ENCODE measurements around the gene PCNX1. TPM values are rescaled to one million over a fixed set of nuclear protein-coding genes. Genes with fewer than 3 reads are reported as not detected.

The PCNX1 gene
- total RNA-seq, 1 donor from 2014 or later = 30.5 TPM

DNA sequence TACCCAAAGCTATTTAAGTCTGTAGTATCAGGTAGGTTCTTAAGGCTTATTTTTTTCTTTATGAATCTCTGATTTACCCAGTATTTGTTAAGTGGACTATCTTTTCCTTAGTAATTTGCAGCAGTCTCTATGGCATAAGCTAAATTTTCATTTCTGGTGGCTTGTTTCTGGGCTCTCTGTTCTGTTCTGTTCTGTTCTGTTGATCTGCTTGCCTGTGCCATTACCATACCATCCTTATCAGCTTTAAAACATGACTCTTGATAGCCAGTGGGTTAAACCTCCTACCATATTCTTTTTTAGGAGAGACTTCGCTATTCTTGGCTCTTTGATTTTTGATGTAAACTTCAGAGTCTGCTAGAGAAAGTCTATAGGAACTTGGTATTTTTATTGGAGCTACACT is 46.8 kb downstream of the PCNX1 start:
- no peak for DNase-seq (ENCODE audit: low spot score)
- ATAC-seq = no peak

DNA sequence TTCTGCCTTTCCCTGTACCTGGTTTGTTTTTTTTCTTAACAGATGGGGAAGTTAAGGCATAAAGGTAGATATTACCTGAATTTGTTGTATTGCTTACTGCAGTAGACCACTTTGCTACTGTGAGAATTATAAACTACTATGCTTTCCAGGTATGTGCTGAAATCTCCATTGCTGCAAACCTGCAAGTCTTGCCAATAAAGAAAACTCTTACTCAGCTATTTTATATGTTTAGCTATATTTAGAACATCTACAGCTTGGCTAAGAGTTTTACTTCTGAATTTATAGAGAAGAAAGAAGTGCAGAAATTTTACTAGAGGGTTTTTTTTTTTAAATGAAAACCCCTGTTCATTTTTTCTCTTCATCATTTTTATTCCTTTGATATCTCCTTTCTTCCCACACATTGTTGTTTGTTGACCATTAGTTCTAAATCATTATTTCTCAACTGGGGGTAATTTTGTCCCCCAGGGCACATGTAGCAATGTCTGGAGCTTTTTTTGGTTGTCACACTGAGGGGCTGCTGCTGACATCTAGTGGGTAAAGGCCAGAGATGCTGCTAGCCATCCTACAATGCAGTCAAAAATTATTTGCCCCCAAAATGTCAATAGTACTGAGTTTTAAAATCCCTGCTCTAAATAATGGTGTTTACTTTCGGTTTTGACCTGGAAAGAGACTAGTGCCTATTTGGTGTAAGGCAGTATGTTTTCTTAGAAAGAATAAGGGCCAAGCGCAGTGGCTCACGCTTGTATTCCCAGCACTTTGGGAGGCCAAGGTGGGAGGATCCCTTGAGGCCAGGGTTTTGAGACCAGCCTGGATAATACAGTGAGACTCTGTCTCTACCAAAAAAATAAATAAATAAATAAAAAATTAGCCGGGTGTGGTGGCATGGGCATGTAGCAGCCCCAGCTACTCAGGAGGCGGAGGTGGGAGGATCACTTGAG is 48.6 kb downstream of the PCNX1 start:
- DNase-seq (ENCODE audit: low spot score) (no peak), ATAC-seq (peak; percentile 94)

DNA sequence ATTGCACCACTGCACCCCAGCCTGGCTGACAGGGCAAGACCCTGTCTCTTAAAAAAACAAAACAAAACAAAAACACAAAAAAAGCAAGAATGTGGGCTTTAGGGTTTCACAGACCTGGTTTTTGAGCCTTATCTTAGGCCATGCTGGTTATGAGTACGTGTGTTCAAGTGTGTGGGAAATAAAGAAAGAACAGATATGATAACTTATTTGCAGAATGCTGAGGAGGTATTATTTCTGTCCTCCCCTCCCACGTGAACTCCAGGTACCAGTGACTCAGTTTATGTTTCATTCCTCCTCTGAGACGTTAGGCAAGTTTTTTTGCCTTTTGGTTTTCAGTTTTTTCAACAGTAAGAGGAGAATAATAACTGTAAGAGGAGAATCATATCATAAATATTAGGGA is 49.3 kb downstream of the PCNX1 start:
- ATAC-seq = no peak
- DNase-seq (ENCODE audit: low spot score) = no peak

DNA sequence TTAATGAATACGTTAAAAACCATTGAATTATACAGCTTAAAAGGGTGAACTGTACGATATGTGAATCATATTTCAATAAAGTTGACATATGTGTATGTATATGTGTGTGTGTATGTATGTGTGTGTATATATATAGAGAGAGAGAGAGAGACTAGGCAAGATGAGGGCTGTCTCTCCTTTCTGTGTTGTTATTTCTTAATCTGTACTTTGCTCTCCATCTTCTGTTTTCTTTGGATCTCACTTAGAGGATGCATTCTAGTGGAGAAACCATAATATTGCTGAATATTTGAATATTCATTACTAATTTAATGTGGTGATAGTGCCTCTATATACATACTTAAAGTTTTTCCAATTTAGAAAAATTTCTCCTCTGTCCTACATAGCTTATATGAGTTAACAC is 50.5 kb downstream of the PCNX1 start:
- no peak for DNase-seq (ENCODE audit: low spot score)
- ATAC-seq = no peak

DNA sequence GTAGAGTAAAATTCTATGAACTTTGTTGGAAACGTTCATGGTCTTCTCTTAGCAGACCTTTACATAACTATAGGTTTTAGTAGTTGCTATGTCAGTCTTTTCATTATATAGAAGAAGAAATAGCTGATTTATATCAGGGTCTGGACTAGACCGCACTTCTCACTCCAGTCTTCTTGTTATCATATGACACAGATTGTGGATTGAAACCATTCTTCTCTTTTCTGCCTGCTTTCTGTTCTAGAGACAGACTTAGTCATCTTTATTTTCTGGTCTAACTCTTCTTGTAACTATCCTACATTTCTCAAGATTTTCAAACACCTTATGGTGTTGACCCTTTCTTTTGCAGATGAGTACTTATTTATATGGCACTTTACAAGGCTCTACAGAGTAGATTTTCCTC is 55.7 kb downstream of the PCNX1 start:
- ATAC-seq (no peak), DNase-seq (ENCODE audit: low spot score) (no peak)

DNA sequence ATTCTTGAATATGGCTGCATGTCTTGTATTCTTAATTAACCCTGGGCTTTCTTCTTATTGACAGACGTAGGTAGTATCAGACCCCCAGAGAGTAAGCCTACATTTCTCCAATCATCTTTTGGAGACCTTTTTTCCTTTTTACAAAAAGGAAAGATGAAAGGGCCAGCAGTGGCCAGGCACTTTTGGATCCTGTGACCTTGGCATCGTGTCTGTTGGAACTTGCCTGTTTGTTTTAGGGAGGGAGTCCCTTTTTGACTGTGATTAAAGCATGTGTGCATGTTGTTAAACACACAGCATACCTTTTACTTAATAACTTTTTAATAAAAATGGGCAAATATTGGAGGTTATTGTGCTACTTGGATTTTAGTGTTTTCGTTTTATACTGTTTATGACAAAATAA is 57.2 kb downstream of the PCNX1 start:
- ATAC-seq = peak; percentile 91

DNA sequence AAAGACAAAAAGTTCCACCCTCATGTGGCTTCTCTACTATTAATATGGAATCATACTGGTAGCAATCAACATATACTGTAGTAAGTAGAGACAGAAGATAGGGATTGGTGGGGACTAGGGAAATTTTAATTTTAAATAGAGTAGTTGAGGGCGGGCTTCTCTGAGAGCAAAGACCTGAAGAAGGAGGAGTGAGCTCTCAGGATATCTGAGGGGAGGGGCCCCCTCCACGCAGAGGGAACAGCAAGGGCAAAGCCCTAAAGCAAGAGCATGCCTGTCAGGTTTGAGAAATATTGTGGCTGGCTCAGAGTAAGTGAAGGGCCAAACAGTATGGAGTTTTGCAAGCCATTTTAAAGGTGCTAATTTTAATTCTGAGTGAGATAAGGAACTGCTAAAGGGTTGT is 64.3 kb downstream of the PCNX1 start:
- no peak for DNase-seq (ENCODE audit: low spot score)
- ATAC-seq = peak; percentile 28

More for the DNA sequence above, 57.2 kb downstream of the PCNX1 start:
- DNase-seq (ENCODE audit: low spot score) = no peak

DNA sequence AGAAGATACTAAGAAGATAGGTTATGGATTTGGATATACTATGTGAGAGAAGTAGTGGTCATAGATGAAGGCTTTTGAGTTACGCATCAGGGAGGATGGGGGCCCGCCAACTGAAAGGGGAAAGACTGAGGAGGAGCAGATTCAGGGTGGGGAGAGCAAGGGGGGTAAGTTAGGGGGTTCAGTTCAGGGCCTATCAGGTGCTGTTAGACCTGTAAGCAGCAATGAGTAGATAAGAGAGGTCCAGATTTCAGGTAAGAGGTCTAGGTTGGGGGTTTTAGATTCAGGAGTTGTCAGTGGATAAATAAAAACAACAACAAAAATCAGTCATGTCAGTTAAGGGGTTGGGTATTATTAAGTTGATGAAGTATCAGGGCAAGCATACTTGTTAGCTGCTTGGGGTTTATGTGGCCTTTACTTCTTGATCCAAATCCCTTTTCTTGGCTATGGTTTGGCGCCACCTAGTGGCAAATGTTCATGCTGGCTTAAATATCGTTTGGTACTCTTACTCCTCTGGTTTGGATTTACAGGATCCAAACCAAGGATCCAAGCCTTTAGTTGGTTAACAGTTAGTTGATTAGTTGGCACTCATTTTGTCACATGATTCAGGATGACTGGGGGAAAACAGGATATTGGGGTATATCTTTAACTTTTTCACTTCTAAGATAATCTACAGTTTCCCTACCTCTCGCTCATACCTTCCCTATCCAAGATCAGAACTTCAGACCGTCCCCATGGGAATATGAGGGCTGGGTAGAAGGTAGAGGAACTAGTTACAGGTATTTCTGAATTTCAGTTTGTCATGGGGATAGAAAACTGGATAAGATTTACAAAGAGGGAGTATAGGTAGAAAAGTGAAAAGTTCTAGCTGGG is 65.1 kb downstream of the PCNX1 start:
- peak; percentile 77 for DNase-seq (ENCODE audit: low spot score)
- ATAC-seq = peak; percentile 98

DNA sequence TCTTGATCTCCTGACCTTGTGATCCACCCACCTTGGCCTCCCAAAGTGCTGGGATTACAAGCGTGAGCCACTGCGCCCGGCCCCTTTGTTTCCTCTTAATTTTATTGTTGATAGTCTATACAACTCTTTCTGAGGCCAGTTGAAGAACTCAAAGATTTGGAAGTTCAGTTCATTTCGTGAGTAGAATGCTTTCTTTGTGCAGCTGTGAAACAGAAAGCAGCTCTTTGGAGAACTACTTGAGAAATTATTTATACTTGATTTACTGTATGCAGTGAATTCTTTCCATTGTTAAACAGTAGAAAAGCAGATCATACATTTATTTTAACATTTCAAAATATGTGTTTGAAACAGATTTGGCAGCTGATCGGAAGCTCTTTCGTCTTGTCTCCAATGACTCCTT is 69.3 kb downstream of the PCNX1 start:
- ATAC-seq (no peak), DNase-seq (ENCODE audit: low spot score) (no peak)

DNA sequence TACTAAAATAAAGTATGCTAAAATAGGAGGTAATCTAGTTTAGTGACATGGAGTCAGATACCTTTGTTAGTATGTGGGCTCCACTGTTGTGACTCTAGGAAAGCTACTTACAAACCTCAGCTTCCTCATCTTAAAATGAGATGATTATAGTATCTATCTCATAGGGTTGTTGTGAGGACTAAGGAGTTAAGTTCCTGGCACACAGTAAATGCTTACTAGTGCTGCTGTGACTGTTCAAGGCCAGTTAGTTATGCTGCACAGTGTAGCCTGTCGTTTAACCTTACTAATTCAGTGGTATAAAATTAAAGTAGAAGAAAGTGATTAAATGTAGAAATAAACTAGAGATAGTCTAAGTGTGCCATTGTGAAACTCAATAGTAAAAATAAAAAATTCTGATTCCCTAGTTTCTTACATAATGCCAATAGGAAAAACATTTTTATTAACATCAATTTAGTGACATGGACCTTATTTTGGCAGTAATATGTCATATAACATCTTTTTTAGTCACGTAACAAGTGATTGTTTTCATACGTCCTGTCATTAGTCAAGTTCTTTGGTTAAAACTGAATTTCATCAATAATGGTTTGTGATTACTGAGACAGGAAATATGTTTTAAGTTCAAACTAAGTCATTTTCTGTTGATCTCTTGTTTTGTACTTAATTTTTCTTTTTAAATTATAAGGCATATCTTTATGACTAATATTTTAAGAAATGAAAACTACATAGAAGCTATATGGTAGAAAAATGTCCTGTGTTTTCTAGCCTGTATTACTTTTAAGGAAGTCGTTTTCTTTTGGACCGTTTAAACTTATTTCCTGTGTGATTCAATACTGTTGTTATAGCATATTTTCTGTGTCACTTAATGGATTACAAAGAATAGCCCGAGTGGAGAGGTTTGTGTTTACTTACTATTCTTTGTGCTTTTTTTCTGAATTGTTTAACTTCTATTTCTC is 74.0 kb downstream of the PCNX1 start:
- DNase-seq (ENCODE audit: low spot score) (no peak), ATAC-seq (peak; percentile 38)

DNA sequence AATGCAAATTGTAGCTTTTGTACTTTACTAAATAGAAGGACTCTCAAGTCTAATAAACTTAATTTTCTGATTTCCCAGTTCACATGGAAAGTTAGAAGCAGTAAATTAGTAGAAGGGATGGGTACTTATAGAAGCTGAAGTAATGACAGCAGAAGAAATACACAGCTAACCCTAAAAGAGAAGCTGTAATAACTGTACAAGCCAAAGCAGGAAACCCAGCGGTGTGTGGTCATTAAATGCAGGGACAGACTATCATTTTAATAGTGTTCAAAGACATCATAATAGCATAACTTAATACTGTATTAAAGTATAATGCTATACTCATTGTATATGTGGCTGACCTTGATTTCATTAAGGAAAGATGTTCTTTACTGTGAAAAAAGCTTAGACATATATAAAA is 74.9 kb downstream of the PCNX1 start:
- ATAC-seq (no peak), DNase-seq (ENCODE audit: low spot score) (no peak)

DNA sequence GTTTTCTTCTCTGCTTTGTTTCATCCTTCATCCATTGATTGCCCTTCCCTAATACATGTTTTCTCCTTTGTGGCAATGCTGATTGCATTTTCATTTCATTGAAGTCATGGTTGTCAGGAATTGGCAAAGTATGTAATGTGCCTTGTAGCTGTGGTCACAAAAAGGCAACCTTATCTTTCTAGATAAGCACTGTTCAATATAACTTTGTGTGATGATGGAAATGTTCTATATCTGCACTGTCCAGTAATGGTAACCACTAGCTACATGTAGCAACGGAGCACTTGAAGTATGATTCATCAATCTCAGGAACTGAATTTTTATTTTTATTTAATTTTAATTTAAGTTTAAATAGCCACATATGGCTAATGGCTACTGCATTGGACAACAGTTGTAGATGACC is 79.8 kb downstream of the PCNX1 start:
- no peak for ATAC-seq

DNA sequence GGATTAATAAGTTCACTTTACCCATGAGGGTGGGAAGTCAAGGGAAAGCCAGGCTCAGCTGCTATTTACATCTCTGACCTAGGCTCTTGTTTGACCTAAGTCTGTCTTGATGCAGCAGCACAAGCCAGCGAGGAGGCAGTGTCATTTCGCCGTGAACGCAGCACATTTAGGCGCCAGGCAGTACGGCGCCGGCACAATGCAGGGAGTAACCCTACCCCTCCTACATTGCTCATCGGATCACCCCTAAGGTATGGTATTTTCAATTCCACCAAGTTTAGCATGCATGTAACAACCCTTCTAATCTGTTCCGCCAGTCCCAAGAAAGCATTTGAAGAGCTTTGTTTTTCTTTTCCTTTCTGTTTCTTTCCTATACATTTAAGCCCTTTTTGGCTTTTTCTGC is 81.2 kb downstream of the PCNX1 start:
- ATAC-seq (no peak), DNase-seq (ENCODE audit: low spot score) (no peak)

More for the DNA sequence above, 79.8 kb downstream of the PCNX1 start:
- DNase-seq (ENCODE audit: low spot score) = no peak

DNA sequence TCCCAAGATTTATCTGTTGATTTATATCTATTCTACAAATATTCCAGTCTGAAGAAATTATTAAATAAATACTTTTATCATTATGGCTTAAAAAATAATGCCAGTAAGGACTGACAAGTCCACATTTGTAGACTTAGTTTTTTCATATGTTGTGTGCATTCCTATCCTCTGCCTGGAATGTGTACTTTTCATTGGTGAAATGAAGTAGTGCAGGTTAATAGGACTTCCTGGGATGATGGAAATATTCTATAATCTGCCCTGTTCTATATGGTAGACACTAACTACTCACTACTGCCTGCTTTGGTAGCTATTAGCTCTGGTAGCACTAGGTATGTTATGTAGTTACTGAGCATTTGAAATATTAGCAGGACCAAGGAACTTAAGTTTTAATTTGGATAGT is 86.7 kb downstream of the PCNX1 start:
- no peak for ATAC-seq

DNA sequence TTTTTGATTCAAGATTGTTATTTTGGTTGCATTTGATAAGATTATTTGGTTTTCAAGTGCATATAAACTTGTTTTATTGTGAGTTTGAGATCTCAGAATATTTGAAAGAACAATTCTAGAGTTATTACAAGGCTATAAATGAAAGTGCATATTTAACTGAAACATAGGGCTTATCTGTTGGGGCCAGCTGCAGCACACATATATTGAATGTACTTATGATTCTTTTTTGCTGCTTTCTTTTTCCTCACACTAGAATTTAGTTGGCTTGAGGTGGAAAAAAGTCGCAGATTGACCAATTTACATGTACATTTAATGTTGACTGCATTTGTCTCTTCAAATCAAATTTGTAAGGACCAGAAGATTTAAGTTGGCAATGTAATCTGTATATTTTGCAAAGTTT is 88.0 kb downstream of the PCNX1 start:
- ATAC-seq (no peak), DNase-seq (ENCODE audit: low spot score) (no peak)

More for the DNA sequence above, 86.7 kb downstream of the PCNX1 start:
- DNase-seq (ENCODE audit: low spot score) = no peak

DNA sequence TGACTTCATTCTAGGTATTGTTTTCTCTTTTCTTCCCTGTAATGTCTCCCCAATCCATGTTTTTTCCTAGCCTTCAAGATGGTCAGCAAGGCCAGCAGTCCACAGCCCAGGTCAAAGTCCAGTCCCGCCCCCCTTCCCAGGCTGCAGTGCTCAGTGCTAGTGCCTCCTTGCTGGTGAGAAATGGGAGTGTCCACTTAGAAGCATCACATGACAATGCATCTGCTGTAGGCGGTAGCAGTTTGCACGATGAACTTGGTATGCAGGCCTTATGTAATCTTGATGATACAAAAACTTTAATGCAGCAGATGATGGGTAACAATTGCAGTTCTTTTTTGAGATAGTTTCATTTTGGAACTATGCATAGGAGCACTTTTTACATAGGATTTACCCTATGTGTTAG is 88.4 kb downstream of the PCNX1 start:
- DNase-seq (ENCODE audit: low spot score) = no peak
- ATAC-seq = no peak

DNA sequence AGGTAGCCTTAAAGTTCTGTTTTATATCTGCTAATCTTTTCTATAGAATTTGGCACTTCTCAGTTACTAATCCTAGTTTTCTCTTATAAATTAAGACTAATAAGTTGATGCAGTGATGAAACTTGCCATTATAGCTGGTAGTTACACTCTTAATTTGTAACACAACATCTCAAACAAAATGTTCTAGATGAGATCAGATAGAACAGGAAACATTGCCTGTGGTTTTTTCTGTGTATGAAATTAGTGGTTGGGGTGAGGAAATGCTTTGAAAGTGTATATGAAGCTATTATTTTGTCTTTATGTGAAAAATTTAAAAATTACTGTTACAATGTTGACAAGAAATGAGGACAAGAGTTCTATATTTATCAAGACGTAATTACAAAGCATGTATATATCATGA is 91.9 kb downstream of the PCNX1 start:
- no peak for ATAC-seq

DNA sequence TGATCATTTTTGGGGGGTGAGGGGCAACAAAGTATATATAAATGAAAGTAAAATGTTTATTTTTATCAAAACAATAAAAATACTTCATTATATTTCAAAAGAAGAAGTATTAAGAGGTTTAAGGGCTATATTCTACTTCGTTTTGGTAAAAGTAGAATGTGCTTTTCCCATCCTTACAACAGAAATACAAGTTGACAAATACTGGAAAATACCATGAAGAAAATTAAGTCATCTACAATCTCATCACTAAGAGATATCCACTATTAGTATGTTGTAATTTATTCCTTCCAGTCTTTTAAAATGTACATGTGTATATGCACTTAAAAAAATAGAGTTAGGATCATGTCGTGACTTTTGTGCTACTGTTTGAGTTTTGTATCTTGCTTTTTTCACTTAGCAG is 92.8 kb downstream of the PCNX1 start:
- DNase-seq (ENCODE audit: low spot score) (no peak), ATAC-seq (no peak)

More for the DNA sequence above, 91.9 kb downstream of the PCNX1 start:
- no peak for DNase-seq (ENCODE audit: low spot score)

DNA sequence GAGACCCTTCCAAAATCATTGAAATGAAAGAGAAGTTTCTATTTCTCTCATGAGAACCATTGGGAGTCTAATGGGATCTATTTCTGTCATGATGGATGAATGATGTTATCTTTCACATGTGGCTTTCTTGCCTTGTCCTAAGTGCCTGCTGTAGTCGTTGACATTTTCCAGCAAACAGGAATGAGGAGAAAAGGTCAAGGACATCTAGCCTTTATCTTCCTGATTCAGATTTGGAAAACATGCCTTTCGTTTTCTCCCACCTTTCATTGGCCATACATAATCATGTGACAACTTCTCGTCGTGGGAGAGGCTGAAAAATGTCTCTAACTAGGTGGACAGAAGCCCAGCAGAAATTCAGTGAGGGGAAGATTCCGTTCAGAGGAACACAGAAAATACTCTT is 94.5 kb downstream of the PCNX1 start:
- no peak for ATAC-seq
- DNase-seq (ENCODE audit: low spot score) = no peak

DNA sequence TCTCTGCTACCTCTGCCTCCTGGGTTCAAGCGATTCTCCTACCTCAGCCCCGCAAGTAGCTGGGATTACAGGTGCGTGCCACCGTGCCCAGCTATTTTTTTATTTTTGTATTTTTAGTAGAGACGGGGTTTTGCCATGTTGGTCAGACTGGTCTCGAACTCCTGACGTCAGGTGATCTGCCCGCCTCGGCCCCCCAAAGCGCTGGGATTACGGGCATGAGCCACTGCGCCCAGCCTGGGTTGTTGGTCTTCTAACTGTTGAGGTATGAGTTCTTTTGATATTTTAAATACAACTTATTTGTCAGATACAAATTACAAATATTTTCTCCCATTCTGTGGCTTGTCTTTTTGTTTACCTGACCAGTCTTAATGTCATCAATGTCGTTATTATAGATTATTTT is 95.9 kb downstream of the PCNX1 start:
- no peak for DNase-seq (ENCODE audit: low spot score)
- no peak for ATAC-seq

DNA sequence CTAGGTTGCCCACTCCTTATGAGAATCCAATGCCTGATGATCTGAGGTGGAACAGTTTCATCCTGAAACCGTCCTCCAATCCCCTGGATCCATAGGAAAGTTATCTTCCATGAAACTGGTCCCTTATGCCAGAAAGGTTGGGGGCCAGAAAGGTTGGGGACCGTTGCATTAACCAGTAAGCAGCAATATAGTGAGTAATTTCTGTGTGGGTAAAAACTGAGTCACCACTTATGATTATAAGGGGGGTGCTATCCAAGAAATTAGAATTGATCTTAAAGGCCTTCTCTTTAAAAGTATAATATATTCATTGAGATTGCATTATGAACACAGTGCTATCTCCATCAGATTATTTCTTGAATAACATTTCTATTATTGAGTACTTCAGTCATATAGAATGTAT is 97.2 kb downstream of the PCNX1 start:
- DNase-seq (ENCODE audit: low spot score) = no peak
- no peak for ATAC-seq
